Lower leg skin (tissue), 4 donors: ENCODE data around the gene NHP2. TPM values are rescaled to one million over a fixed set of nuclear protein-coding genes. Genes with fewer than 3 reads are reported as not detected.
A peak's percentile ranks its signal among the peaks of the same experiment; 100 is the strongest.

Experiments
- DNase-seq, 2 donors: peaks; one replicate each; pipeline ENCODE4 v3.0.0-alpha.2; 2019; ENCODE audit warnings: low spot score in 2 of 2
- H3K4me3 ChIP-seq: fragments of 200-600 bp; sonication (generic); 2 replicates; pipeline ENCODE4 v1.5.1; 2017; ENCODE audit warnings: mild to moderate bottlenecking, low read depth; ENCODE audit not compliant: poor library complexity, severe bottlenecking
- POLR2A ChIP-seq, 2 donors: fragments of 450-650 bp; IDR thresholded peaks; one replicate each; pipeline ENCODE4 v1.6.1; 2016 to 2017; ENCODE audit warnings: antibody characterized with exemption in 2 of 2, mild to moderate bottlenecking in 1 of 2, moderate library complexity in 1 of 2
- WGBS, 2 donors: methylation state at CpG; one replicate each; pipeline ENCODE4 v1.1.5; 2018; 5-methylcytosine and 5-hydroxymethylcytosine counted together
- intact Hi-C: fragments of 100-400 bp; cut with DNase I; formaldehyde crosslinking; loops from one replicate; pipeline ENCODE4 v1.15.0; 2023; ENCODE audit warnings: low total_unique reads
- total RNA-seq, 4 donors: library from RNA; depleted of rRNA; stranded (reverse); fragments of >200 nt; gene quantifications; one replicate each; pipeline ENCODE4 v1.1.0, GENCODE V29; 2016
- TF ChIP-seq, protein P1 (sequence below), 3 donors: fragments of 450-650 bp; IDR thresholded peaks; one replicate each; pipeline ENCODE4 v1.5.1; 2016; ENCODE audit warnings: antibody characterized with exemption in 3 of 3, mild to moderate bottlenecking in 3 of 3, moderate library complexity in 2 of 3

Gene NHP2
- total RNA-seq, 4 donors from 2014 or later: 169 to 210 (median 199) TPM

DNA sequence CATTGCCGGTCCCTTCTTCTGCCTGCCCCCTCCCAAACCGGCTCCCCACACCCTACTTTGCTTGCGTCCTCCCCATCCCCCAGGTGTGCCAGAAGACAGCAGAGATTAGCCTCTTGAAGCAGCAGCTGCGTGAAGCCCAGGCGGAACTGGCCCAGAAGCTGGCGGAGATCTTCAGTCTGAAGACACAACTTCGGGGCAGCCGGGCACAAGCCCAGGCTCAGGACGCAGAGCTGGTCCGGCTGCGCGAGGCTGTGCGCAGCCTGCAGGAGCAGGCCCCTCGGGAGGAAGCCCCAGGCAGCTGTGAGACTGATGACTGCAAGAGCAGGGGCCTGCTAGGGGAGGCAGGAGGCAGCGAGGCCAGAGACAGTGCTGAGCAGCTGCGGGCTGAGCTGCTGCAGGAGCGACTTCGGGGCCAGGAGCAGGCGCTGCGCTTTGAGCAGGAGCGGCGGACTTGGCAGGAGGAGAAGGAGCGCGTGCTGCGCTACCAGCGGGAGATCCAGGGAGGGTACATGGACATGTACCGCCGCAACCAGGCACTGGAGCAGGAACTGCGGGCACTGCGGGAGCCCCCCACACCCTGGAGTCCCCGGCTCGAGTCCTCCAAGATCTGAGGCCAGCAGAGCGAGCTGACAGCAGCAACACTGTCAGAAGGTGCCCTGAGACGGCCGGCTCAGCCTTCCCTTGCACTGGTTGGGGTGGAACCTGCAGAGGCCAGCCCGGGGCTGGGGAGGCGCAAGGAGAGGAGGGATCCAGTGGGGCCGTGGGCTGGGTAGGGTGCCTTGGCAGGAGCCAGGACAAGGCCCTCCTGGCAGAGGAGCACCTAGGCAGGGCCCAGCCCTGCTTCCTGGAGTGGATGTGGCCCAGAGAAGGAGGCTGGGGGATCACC is 32.1 kb downstream of the NHP2 start:
- TF ChIP-seq, protein P1, sequence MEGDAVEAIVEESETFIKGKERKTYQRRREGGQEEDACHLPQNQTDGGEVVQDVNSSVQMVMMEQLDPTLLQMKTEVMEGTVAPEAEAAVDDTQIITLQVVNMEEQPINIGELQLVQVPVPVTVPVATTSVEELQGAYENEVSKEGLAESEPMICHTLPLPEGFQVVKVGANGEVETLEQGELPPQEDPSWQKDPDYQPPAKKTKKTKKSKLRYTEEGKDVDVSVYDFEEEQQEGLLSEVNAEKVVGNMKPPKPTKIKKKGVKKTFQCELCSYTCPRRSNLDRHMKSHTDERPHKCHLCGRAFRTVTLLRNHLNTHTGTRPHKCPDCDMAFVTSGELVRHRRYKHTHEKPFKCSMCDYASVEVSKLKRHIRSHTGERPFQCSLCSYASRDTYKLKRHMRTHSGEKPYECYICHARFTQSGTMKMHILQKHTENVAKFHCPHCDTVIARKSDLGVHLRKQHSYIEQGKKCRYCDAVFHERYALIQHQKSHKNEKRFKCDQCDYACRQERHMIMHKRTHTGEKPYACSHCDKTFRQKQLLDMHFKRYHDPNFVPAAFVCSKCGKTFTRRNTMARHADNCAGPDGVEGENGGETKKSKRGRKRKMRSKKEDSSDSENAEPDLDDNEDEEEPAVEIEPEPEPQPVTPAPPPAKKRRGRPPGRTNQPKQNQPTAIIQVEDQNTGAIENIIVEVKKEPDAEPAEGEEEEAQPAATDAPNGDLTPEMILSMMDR (IDR thresholded peaks at IDR 0.05): no peak
- TF ChIP-seq POLR2A (IDR thresholded peaks at IDR 0.05): no peak
- intact Hi-C loops: no loop called here
- no peak overlapping the region for H3K4me3 ChIP-seq
- WGBS, 2 donors: 74 to 76% methylated on average over 35 to 36 of the region's 38 CpGs
- no peak for DNase-seq

DNA sequence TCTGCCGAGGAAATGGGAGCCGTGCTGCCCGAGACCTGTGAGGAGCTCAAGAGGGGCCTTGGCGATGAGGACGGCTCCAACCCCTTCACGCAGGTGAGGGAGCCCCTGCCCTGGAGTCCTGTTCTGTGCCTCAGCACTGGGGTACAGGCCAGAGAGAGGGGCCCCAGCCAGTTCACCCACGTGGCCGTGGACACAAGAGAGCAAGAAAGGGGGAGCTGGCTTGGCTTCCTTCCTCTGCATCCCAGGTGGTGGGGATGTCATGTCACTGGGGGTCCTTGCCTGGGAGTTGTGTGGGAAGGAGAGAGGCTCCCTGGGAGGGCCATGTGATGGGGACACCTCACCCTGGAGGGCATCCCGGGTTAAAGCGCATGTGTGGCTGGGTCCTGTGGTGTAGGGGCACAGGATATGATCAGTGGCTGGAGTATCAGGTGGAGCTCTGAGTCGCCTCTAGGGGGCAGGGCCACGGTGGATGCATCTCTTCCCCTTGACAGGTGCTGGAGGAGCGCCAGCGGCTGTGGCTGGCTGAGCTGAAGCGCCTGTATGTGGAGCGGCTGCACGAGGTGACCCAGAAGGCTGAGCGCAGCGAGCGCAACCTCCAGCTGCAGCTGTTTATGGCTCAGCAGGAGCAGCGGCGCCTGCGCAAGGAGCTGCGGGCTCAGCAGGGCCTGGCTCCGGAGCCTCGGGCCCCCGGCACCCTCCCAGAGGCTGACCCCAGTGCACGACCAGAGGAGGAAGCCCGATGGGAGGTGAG is 32.9 kb downstream of the NHP2 start:
- intact Hi-C loops: no loop called here
- WGBS, 2 donors: 44 to 51% methylated on average over 24 to 29 of the region's 29 CpGs
- peak; percentile 40 to 92 for DNase-seq
- TF ChIP-seq POLR2A (IDR thresholded peaks at IDR 0.05): no peak
- TF ChIP-seq, protein P1 (IDR thresholded peaks at IDR 0.05): no peak
- H3K4me3 ChIP-seq: no peak overlapping the region

DNA sequence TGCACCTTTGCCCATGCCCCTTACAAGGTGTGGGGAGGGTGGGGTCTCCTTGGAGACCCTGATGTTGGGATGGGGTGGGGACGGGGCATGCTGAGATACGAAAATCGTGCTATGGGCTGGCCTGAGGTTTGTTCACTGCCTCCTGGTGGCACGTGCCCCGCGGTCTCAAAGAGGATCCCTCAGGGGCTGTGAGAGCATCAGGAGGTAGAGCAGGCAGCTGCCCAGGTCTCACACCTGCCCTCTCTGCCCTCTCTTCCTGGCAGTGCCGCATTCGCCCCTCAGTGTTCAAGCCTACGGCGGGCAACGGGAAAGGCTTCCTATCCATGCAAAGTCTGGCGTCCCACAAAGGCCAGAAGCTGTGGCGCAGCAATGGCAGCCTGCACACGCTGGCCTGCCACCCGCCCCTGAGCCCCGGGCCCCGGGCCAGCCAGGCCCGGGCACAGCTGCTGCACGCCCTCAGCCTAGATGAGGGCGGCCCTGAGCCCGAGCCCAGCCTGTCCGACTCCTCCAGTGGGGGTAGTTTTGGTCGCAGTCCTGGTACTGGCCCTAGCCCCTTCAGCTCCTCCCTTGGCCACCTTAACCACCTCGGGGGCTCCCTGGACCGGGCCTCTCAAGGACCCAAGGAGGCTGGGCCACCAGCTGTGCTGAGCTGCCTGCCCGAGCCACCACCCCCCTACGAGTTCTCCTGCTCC is 33.6 kb downstream of the NHP2 start:
- 73 to 91% methylated on average over 17 to 19 of the region's 27 CpGs for WGBS, 2 donors
- no peak overlapping the region for H3K4me3 ChIP-seq
- intact Hi-C loops: no loop called here
- TF ChIP-seq POLR2A (IDR thresholded peaks at IDR 0.05): no peak
- TF ChIP-seq, protein P1 (IDR thresholded peaks at IDR 0.05): no peak
- DNase-seq: no peak

DNA sequence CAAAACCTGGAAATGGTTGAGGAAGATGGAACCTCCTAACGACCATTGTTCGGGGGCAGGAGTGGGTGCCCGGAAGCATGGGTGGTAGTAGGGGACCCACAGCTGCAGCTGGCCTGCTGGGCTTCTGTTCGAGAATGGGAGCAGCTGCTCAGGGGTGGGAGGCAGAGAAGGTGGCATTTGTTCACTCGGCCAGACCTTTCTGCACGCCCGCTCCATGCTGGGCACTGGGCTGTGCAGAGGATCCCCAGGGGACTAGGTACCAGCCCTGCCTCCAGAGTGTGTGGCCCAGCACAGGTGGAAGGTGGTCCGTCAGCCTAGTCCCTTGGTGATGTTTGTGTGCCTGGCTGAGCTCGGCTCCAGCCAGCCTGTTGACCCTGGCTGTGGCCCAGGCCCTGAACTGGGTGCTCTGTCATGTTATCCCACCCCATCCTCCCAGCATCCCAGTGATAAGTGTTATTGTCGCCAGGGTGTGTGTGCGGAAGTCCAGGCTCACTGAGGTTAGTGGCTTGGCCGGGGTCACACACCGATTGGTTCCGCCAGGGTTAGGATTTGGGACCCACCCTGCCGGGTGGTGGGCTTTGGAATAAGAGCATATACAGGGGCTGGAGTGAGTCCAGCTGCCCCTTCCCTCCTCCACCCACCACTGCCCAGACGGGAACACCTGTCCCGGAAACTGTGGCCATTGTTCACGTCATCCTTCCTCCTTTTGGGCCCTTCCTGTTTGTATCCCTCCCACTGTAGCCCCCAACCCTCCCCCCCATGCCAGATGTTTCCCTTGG is 35.6 kb downstream of the NHP2 start:
- 71 to 77% methylated on average over 17 of the region's 18 CpGs for WGBS, 2 donors
- DNase-seq: peak in 1 of 2 donors; percentile 88
- no peak overlapping the region for H3K4me3 ChIP-seq
- intact Hi-C loops: no loop called here
- TF ChIP-seq, protein P1 (IDR thresholded peaks at IDR 0.05): no peak
